Prostate gland (tissue), 2 donors: Measurements from ENCODE around the gene GUCY2F.

Experiments
- POLR2A ChIP-seq: fragments of 450-650 bp; IDR thresholded peaks from one replicate; pipeline ENCODE4 v1.6.1; 2016; ENCODE audit warnings: antibody characterized with exemption, mild to moderate bottlenecking
- POLR2AphosphoS5 ChIP-seq: sonication (generic); formaldehyde crosslinking; IDR thresholded peaks from one replicate; pipeline ENCODE4 v1.6.1; 2017; ENCODE audit warnings: antibody characterized with exemption
- TF ChIP-seq, protein P1 (sequence below), 4 experiments: fragments of 200-600 bp in 2 of 4; fragments of 450-650 bp in 2 of 4; sonication (generic) in 2 of 4; IDR thresholded peaks; 1 replicate in 3 of 4; 2 replicates in 1 of 4; pipeline ENCODE4 v1.5.1; 2016 to 2019; ENCODE audit warnings: antibody characterized with exemption in 4 of 4, mild to moderate bottlenecking in 2 of 4, moderate library complexity in 2 of 4

DNA sequence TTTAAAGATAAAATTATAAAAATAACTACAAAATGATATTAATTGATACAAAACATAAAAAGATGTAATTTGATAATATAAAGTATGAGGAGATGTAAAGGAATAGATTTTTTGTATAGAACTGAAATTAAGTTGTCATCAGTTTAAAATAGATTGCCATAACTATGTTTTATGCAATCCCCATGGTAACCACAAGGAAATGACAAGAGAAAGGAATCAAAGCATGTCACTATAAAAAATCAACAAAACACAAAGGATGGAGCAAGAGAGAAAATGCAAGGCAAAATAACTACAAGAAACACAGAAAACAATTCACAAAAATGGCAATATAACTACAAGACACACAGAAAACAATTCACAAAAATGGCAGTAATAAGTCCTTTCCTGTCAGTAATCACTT lies 27.0 kb upstream of the GUCY2F start:
- TF ChIP-seq, protein P1, sequence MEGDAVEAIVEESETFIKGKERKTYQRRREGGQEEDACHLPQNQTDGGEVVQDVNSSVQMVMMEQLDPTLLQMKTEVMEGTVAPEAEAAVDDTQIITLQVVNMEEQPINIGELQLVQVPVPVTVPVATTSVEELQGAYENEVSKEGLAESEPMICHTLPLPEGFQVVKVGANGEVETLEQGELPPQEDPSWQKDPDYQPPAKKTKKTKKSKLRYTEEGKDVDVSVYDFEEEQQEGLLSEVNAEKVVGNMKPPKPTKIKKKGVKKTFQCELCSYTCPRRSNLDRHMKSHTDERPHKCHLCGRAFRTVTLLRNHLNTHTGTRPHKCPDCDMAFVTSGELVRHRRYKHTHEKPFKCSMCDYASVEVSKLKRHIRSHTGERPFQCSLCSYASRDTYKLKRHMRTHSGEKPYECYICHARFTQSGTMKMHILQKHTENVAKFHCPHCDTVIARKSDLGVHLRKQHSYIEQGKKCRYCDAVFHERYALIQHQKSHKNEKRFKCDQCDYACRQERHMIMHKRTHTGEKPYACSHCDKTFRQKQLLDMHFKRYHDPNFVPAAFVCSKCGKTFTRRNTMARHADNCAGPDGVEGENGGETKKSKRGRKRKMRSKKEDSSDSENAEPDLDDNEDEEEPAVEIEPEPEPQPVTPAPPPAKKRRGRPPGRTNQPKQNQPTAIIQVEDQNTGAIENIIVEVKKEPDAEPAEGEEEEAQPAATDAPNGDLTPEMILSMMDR (IDR thresholded peaks at IDR 0.05), result no peak
- TF ChIP-seq POLR2A (no peak), POLR2AphosphoS5 (no peak)
